PC-9 (cell line): ENCODE results near the gene SGO1.

Experiments used
- EZH2 ChIP-seq: fragments of 200-600 bp; sonication (generic); IDR thresholded peaks from 2 replicates; pipeline ENCODE4 v1.8.0; 2017; ENCODE audit warnings: antibody characterized with exemption, low read depth
- TF ChIP-seq, protein P1 (sequence below): fragments of 200-600 bp; sonication (generic); conservative IDR thresholded peaks from 2 replicates; pipeline ENCODE4 v1.6.1; 2017; ENCODE audit warnings: mixed run types, antibody characterized with exemption, mild to moderate bottlenecking, moderate library complexity

DNA sequence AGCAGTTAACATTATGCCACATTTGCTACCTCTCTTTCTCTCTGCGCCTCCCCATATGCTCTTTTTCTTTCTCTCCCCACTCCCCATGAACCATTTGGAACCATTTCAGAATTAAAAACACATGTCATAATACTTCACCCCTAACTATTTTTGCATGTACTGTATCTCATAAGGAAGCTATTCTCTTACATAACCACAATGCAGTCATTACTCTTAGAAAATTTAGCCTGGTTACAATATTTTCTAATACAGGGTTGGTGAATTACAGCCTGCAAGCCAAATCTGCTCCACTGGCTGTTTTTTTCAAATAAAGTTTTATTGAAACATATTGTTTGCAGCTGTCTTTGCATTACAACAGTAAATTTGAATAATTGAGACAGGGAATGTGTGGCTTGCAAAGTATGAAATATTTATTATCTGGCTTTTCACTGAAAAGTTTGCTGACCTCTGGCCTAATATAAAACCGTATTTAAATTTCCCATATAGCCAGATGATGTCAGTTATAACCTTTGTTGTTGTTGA, 62.8 kb downstream of the SGO1 start:
- TF ChIP-seq, protein P1, sequence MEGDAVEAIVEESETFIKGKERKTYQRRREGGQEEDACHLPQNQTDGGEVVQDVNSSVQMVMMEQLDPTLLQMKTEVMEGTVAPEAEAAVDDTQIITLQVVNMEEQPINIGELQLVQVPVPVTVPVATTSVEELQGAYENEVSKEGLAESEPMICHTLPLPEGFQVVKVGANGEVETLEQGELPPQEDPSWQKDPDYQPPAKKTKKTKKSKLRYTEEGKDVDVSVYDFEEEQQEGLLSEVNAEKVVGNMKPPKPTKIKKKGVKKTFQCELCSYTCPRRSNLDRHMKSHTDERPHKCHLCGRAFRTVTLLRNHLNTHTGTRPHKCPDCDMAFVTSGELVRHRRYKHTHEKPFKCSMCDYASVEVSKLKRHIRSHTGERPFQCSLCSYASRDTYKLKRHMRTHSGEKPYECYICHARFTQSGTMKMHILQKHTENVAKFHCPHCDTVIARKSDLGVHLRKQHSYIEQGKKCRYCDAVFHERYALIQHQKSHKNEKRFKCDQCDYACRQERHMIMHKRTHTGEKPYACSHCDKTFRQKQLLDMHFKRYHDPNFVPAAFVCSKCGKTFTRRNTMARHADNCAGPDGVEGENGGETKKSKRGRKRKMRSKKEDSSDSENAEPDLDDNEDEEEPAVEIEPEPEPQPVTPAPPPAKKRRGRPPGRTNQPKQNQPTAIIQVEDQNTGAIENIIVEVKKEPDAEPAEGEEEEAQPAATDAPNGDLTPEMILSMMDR = no peak
- TF ChIP-seq EZH2 = no peak
